SK-N-MC (cell line): ENCODE measurements around the gene KIF3B.

Experiments used
- DNase-seq: peaks from one replicate; pipeline ENCODE4 v3.0.0-alpha.2; 2011; ENCODE audit warnings: low read depth, low spot score
- H3K27ac ChIP-seq: fragments of 200-600 bp; sonication (generic); 2 replicates; pipeline ENCODE4 v1.5.1; 2016; ENCODE audit warnings: mixed run types
- H3K36me3 ChIP-seq: fragments of 200-600 bp; sonication (generic); 2 replicates; pipeline ENCODE4 v1.6.1; 2017; ENCODE audit warnings: antibody characterized with exemption, low read length, mixed read lengths; ENCODE audit not compliant: insufficient read depth
- H3K4me3 ChIP-seq: fragments of 200-600 bp; sonication (generic); 2 replicates; pipeline ENCODE4 v1.5.1; 2016
- H3K9ac ChIP-seq: fragments of 200-600 bp; sonication (generic); 2 replicates; pipeline ENCODE4 v1.8.0; 2017; ENCODE audit warnings: mixed run types, mixed read lengths; ENCODE audit not compliant: insufficient read length
- H3K9me3 ChIP-seq: fragments of 200-600 bp; sonication (generic); 2 replicates; pipeline ENCODE4 v1.6.1; 2017; ENCODE audit warnings: low read depth, mild to moderate bottlenecking, antibody characterized with exemption, low read length, moderate library complexity, mixed read lengths
- EZH2 ChIP-seq: fragments of 200-600 bp; sonication (generic); IDR thresholded peaks from one replicate; pipeline ENCODE4 v1.6.1; 2017; ENCODE audit warnings: antibody characterized with exemption
- FOXP2 ChIP-seq: optimal IDR thresholded peaks from 2 replicates; pipeline ENCODE3; 2011; ENCODE audit warnings: mild to moderate bottlenecking, moderate library complexity; ENCODE audit not compliant: insufficient read depth; ENCODE audit errors: extremely low read length, control extremely low read depth
- POLR2AphosphoS5 ChIP-seq: IDR thresholded peaks from 2 replicates; pipeline ENCODE4 v1.6.1; 2012; ENCODE audit warnings: mild to moderate bottlenecking, low read depth, low read length, borderline replicate concordance

KIF3B gene

DNA sequence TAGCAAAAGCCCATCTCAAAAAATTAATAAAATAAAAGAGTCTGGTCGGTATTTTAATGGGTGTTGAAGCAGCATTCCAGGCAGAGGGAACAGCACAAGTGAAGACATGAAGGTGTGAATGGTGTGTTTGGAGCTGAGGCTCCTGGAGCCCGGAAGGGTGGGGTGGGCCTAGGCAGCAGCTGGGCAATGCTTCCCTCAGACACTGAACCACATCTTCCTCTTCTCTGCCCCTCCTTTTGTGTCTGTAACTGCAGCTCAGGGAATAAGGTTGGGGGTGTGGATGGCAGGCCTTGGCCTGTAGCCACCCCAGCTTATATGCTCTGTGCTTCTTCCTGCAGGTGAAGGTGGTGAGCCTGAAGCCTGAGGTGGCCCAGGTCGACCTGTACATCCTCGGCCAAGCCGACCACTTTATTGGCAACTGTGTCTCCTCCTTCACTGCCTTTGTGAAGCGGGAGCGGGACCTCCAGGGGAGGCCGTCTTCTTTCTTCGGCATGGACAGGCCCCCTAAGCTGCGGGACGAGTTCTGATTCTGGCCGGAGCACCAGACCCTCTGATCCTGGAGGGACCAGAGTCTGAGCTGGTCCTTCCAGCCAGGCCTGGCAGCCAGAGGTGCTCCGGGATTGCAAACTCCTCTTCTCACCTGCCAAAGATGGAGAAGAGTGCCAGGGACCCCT is 43.2 kb upstream of the KIF3B start:
- Histone ChIP-seq H3K4me3 (no peak overlapping the region), H3K9me3 (no peaks in the 10 kb centered on the region), H3K27ac (no peak overlapping the region), H3K9ac (no peak overlapping the region), H3K36me3 (peaks cover 64% of the 10 kb centered on the region)
- no peak for DNase-seq
- no peak for TF ChIP-seq POLR2AphosphoS5

DNA sequence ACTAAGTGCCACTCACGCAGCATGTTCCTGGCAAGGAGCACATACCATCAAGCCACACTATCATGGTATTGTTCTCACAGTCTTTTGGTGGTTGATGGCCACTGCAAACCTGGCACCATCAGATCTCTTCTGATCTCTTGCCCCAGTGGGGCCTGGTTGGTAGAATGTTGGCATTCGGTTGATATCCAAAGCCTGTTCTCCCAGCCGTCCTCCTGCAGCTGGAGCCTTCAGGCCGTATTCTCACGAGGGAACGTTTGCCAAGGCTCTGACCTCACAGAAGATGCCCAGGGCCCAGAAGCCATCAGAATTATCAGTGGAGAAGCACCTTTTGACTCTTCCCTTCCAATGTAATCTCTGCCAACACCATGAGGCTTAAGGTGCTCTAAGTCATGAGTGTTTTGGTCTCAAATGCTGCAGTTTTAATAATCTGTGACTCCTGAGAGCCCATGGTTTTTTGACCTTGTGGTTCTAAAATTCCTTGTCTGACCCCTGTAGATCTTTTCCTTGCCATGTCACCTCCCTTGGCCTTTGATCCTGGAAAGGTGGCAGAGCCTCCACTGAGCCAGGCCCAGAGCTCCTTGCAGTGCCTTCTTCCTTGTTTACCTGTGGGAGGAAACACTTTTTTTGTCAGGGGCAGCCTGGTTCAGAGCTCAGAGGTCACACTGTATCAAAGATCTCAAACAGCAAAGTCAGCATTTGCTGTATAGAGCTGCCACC is 42.0 kb upstream of the KIF3B start:
- DNase-seq: no peak
- H3K36me3 ChIP-seq: peaks cover 58% of the 10 kb centered on the region
- TF ChIP-seq FOXP2 (no peak), POLR2AphosphoS5 (no peak), EZH2 (no peak)

DNA sequence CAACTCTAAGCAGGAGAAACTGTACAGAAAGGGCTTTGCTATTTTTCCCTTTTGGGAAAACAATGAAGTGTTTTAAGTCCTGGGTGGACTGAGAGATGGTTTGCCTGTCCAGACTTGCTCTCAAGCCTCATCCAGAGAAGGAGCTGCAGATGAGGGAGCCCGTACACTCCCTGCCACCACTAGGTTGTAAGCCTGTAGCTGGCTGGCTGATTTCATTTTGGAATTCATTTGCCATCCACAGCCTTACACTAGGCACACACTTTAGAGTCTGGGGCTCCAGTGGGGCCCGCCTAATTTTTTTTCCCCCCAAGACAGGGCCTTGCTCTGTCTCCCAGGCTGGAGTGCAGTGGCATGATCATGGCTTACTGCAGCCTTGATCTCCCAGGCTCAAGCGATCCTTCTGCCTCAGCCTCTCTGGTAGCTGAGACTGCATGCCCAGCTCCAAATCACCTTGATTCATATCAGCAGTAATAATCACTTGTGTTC is 41.4 kb upstream of the KIF3B start:
- Histone ChIP-seq H3K9ac (no peak overlapping the region), H3K9me3 (no peaks in the 10 kb centered on the region), H3K36me3 (peaks cover 53% of the 10 kb centered on the region), H3K4me3 (no peak overlapping the region), H3K27ac (no peak overlapping the region)
- TF ChIP-seq EZH2: no peak
- TF ChIP-seq FOXP2: no peak
- TF ChIP-seq POLR2AphosphoS5: no peak
- DNase-seq: no peak

More for the DNA sequence above, 42.0 kb upstream of the KIF3B start:
- H3K4me3 ChIP-seq: no peak overlapping the region
- H3K9ac ChIP-seq: no peak overlapping the region
- H3K9me3 ChIP-seq: no peaks in the 10 kb centered on the region
- H3K27ac ChIP-seq: no peak overlapping the region

DNA sequence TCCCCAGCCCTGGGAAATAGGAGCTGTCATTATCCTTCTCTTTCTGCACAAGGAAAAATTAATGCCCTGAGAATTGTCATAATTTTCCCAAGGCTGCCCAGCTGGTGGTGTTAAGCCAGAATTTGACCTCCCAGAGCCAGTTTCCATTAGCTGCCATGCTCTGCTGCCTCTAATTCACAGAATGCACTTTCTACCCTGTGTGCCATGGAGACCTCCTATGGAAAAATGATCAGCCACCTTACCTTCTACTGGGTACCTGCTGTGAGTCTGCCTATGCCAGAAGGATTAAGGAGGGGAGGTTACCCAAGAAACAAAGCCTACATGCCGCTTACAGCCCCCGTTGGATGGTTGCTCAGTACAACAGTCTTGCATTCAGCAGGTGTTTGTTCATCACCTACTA is 40.6 kb upstream of the KIF3B start:
- H3K9ac ChIP-seq: no peak overlapping the region
- no peak for DNase-seq
- no peak overlapping the region for H3K4me3 ChIP-seq
- peaks cover 46% of the 10 kb centered on the region for H3K36me3 ChIP-seq
- H3K27ac ChIP-seq: no peak overlapping the region
- no peaks in the 10 kb centered on the region for H3K9me3 ChIP-seq
- TF ChIP-seq FOXP2: no peak
- no peak for TF ChIP-seq EZH2
- TF ChIP-seq POLR2AphosphoS5: no peak; the same call in 1 of the 2 replicates

DNA sequence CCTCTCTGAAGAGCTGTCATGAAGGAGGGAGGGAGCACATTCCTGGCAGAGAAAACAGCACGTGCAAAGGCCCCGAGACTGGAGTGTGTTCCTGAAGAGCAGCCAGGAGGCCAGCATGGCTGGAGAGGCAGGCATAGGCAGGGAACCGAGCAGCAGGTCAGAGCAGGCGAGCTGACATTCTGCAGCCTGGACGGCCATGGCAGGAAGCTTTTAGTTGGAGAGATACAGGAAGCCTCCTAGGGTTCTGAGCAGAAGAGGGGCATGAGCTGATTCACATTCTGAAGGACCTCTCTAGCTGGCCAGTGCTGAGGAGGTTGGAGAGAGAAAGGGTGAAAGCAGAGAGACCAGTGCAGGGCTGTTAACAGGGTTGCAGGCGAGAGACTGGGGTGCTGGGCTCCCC is 40.0 kb upstream of the KIF3B start:
- no peak for TF ChIP-seq FOXP2
- no peak; the same call in 1 of the 2 replicates for TF ChIP-seq POLR2AphosphoS5
- TF ChIP-seq EZH2: no peak
- Histone ChIP-seq H3K9me3 (no peaks in the 10 kb centered on the region), H3K36me3 (peaks cover 43% of the 10 kb centered on the region), H3K27ac (no peak overlapping the region), H3K4me3 (no peak overlapping the region), H3K9ac (no peak overlapping the region)
- no peak for DNase-seq

DNA sequence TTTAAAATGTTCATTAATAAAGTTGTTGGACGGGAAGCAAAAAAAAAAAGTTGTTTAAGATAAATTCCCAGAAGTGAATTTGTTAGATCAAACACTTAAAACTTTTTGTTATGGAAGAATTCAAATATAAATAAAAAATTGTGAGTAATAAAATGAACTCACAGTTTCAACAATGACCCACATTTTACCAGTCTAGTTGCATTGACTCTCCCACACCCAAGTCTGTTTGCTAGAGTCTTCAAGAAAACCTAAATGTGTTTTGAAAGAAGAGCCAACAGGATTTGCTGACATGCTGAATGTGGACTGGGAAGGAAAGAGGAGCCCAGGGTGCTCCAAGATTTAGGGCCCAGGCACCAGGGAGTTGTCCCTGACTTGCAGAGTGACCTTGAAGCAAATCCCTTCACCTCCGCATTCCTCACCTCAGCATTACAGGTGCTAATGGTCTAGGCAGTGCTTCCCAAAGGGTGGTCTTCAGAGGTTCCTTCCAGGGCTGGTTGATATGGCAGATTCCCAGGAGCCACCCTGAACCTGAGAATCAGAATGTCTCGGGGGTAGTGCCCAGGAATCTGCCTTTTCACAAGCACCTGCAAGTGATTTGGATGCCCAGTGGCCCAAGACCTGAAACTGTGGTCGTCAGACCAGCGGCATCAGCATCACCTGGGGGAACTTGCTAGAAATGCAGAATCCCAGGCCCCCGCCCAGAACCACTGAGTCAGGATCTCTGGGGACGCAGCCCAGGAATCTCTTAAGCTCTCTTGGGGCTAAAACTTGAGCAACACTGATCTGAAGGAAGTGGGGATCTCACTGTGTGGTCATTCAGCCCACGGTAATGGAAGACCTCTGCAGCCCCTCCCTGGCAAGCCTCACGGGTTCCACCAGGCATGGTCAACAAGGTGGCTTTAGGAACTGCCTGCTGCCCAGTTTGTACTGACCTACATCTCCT is 38.7 kb upstream of the KIF3B start:
- TF ChIP-seq FOXP2 (no peak), EZH2 (no peak), POLR2AphosphoS5 (no peak; the same call in 1 of the 2 replicates)
- H3K36me3 ChIP-seq: peaks cover 29% of the 10 kb centered on the region; the same call in 1 of the 2 replicates
- no peaks in the 10 kb centered on the region for H3K9me3 ChIP-seq
- no peak overlapping the region for H3K27ac ChIP-seq
- no peak overlapping the region for H3K4me3 ChIP-seq
- H3K9ac ChIP-seq: no peak overlapping the region
- no peak for DNase-seq

DNA sequence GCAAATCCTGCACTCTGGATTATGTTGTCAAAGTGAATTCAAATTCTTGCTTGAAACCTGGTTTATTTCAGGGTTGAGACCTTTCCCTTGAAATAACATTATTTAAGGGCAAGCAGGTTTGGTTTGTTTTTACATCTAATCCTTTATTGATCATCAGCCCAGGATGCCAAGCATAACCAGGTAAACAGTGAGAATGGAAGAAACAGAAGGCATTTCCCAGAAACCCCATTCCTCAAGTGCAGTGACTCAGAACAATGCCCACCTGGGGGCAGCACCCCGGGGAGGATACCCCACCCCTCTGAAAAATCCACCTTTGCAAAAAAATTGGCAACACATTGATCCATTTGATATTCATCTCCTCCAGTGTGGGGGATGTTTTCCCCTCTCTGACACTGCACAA is 37.2 kb upstream of the KIF3B start:
- no peaks in the 10 kb centered on the region for H3K9me3 ChIP-seq
- H3K4me3 ChIP-seq: no peak overlapping the region
- H3K27ac ChIP-seq: no peak overlapping the region
- peaks cover 16% of the 10 kb centered on the region; the same call in 1 of the 2 replicates for H3K36me3 ChIP-seq
- DNase-seq: no peak
- no peak for TF ChIP-seq POLR2AphosphoS5
- TF ChIP-seq EZH2: no peak
- TF ChIP-seq FOXP2: no peak
- no peak overlapping the region for H3K9ac ChIP-seq

DNA sequence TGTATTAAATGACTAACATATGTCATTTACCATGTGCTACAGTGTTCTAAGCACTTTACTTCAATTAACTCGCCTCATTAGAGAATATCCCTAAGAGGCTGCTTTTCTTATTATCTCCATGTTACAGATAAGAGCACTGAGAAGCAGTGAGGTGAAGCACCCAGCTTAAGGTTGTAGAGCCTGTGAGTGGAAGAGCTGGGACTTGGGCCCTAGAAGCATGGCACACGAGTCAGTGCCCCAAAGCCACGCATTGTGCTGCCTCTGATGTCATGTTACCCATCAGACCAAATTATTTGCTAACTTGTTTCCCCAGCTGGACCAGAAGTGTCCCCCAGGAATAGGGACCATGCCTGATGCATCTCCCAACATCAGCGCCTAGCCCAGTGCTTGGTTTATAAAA is 35.6 kb upstream of the KIF3B start:
- no peak for TF ChIP-seq EZH2
- TF ChIP-seq FOXP2: no peak
- no peak for TF ChIP-seq POLR2AphosphoS5
- Histone ChIP-seq H3K27ac (no peak overlapping the region), H3K9me3 (no peaks in the 10 kb centered on the region), H3K9ac (no peak overlapping the region), H3K36me3 (peaks cover 2% of the 10 kb centered on the region; the same call in 1 of the 2 replicates), H3K4me3 (no peak overlapping the region)
- DNase-seq: no peak
